NCI-H187 (cell line): ENCODE measurements around the gene C19orf12.
"Not testable (repeated sequence)": the region's sequence is repeated elsewhere in the genome, so short reads cannot be mapped to it uniquely, and the experiment has no call there.

Source experiments
- DNase-seq, 2 experiments: peaks; one replicate each; lab custom pipeline; 2025; lab: John Stamatoyannopoulos, UW

C19orf12 gene

DNA sequence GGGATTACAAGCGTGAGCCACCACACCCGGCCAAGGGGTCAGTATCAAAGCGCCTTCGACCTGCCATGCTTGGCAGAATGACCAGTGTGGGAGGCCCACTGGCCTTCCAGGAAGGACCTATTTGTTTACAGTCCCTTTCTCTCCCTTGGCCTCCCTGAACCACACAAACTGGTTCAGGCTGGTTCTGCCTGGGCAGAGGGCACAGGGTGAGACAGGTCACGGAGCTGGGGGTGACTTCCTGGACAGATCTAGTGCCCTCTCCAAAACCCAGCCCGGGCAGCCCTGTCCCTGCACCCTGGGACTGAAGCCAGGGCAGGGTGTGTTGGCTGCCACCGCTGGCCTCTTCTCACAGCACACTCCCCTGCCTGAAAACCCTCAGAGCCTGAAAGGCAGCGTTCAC is 38.5 kb downstream of the C19orf12 start:
- no peak for DNase-seq

DNA sequence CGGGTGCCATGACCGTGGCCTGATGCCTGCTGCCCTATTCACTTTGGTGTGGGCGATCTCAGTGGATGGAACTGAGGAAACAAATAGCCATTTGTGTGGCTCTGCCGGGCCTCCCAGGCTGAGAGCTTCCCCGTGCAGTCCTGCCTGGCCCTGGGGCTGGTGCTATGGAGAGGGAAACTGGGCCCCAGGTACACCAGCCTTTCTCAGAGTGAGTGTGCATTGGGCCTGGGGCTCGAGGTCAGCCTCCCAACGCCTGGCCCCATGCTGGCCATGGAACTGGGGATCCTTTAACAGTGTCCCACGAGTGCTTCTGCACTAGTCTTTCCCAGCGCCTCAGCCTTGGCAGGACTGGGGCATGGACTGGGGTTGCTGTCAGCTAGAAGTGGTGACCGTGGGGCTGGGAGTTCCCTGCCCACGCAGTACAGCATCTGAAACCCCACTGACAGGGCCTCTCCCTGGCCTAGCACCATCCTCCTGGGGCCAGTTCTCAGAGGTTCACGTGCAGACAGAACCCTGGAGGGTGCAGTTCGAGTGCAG is 39.3 kb downstream of the C19orf12 start:
- DNase-seq, result no peak

- DNase-seq, result no peak
Measured at GRCh38 chr19:29675120-29675649, 39.9 kb downstream of the C19orf12 start.

DNA sequence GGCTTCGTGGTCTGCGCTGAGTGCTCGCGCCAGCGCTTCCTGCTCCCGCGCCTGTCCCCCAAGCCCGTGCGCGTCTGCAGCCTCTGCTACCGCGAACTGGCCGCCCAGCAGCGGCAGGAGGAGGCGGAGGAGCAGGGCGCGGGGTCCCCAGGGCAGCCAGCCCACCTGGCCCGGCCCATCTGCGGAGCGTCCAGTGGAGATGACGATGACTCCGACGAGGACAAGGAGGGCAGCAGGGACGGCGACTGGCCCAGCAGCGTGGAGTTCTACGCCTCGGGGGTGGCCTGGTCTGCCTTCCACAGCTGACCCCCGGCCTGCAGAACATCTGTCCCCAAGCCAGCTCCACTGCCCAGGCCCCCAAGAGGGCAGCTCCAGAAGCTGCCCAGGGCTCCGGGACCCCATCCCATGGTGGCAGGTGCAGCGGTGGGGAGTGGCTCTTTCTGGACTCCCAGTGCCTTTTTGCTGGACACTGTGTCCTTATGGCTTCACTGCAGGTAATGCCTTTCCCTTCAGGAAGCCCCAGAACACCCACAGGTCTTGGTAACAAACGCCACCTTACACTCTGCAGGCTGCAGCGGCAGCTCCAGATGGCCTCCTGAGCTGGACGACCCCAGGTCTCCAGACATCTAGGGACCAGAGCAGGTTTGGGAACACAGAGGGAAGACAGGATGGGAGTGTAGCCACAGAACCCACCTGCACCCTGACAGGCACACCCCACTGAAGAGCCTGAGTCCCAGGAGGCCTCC is 40.5 kb downstream of the C19orf12 start:
- no peak for DNase-seq

GRCh38 chr19:29673451-29674371 is 41.4 kb downstream of the C19orf12 start:
- DNase-seq, result no peak

DNA sequence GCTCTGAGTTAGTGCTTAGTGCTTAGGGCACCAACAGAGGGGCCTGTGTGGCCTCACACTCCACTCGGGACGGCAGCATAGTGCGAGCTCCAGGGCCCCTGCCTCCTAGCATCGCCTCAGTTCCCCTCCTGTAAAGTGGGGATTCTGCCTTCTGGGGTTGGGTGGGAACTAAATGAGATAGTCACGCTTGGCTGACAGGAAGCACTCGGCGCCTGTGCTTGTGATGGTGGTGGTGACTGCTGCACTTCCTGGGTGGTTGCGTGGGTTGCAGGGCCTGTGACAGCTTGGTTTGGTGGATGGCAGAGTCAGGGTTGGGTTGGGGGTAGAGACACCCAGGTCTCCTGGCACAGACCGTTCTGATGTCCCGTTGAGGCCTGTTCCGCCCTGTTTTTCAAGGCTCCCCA is 42.1 kb downstream of the C19orf12 start:
- no peak for DNase-seq

DNA sequence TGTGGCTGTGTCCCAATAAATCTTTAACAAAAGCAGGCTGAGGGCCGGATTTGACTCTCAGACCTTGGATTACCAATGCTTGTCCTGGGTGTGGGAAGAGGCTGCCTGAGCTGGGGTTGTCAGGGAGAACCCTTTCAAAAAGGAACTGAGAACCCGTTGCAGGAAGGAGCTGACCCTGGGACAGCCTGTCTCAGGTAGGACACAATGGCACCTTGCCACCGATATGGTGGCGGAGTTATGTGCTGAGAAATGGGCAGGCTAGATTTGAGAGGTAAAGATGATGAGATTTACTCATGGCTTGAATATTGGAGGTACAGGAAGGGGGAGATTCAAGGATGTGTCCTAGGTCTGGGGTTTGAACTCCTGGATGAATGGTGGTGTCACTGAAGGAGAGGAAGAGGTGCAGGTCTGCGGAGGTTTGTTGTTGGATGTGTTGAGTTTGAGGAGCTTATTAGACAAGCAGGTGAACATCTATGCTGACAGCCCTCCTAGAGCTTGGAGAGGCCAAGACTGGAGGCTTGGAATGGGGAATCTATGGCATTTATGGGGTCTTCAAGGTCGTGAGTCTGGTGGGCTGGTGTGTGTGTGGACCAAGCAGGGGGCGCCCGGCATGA is 42.6 kb downstream of the C19orf12 start:
- no peak for DNase-seq

- DNase-seq, result no peak
Measured at GRCh38 chr19:29671393-29672160, 43.5 kb downstream of the C19orf12 start.

- not testable (repeated sequence) for DNase-seq
Measured at GRCh38 chr19:29671026-29671392, 44.1 kb downstream of the C19orf12 start.

GRCh38 chr19:29670255-29670654 is 44.8 kb downstream of the C19orf12 start:
- DNase-seq, result no peak

GRCh38 chr19:29668746-29669609 is 46.1 kb downstream of the C19orf12 start:
- DNase-seq, result no peak

DNA sequence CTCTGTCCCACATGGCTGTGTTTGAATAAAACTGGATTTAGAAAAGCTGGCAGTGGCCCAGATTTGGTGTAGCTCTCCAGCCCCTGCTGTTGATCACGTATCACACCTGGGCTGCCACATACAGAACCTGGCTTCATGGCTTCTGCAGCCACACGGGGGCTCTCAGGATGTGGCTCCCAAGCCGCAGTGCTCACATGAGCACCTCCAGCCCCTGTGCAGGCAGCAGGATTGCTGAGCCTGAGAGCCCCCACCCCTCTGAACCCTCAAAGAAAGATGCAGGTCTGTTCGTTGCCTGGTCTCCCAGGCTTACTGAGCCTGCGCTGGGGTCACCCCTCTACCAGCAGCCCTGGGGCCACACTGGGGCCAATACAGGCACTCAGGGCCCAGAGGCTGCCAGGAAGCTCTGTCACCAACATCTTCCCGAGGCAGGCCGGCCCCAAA is 47.1 kb downstream of the C19orf12 start:
- DNase-seq, result no peak

DNA sequence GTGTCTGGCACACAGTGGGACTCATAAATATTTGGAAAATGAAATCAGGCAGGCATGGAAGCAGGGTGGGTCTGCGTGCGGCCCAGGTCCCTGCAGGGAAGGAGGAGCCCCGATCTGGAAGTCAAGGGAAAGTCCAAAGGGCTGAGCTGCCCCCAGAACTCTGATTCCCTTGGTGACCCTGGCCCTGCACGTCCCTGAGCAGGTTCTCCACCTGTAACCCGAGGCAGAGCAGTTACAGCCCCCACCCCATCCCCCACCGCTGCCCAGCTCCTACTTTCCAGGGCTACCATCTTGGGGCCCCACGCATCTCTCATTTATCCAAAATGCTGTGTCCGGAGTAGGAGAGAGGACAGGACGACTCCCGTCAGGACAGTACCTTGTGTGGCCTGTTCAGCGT is 47.7 kb downstream of the C19orf12 start:
- DNase-seq, result no peak

- no peak for DNase-seq
Measured at GRCh38 chr19:29666578-29667386, 48.3 kb downstream of the C19orf12 start.

GRCh38 chr19:29665826-29666577 is 49.1 kb downstream of the C19orf12 start:
- DNase-seq, result no peak

DNA sequence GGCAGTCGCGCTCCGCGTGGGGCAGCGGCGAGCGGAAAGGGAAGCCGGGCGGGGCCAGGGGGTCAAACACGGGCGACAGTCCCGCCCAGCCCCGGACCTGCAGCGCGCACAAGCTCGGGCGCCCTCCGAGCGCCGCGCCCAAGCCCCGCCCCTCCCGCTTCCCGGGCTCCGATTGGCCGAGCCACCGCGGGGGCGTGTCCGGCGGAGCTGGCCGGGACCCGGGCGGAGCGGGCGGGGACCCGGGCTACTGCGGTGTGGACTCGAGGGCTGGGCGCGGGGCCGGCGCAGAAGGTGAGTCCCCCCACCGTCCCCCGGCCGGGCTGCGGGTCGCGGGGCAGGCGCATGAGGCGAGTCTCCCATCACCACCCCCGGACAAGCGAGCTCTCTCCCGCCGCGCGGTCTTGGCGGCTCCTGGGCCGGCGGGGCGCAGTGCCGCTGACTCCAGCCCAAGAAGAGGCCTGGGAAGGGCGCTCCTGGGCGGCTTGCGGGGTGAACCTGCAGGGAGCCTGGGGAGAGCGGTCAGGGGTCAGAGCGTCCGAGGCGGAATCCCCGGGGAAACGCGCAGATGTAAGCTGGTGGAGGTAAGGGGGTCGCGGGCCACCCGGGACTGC is 49.7 kb downstream of the C19orf12 start, which contains the start of gene PLEKHF1:
Gene PLEKHF1 (plus strand): TSS at position 247 of the 611 bp plus-strand sequence. CDS start 8,379 bp downstream, outside the sequence.
- peak; percentile 5 to 46 for DNase-seq

DNA sequence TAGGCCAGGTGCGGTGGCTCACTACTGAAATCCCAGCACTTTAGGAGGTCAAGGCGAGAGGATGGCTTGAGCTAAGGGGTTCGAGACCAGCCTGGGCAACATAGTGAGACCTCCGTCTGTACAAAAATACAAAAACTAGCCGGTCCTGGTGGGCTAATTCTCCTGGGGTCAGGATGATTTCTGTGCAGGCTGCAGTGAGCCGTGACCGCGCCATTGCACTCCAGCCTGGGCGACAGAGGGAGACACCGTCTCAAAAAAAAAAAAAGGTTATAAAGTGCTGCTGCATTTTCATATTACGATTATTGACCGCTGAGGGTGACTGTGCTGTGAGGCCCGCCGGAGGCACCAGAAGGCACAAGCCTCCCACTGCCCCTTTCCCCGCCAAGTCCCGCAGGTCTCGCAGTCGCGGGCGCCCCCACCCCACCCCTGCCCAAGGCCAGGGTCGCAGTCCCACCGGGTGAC is 50.3 kb downstream of the C19orf12 start:
- no peak for DNase-seq
